GM23338 (cell line): Measurements from ENCODE around the gene AFP. TPM values are rescaled to one million over a fixed set of nuclear protein-coding genes. Genes with fewer than 3 reads are reported as not detected.

ENCODE experiments used
- ATAC-seq: fragments of 200-7000 bp; cut with Tn5 transposase; 3 replicates; pipeline ENCODE4 v1.9.1; 2020
- DNase-seq: peaks from one replicate; pipeline ENCODE4 v3.0.0-alpha.2; 2015; ENCODE audit warnings: low spot score
- H2AFZ ChIP-seq: fragments of 200-600 bp; sonication (generic); 2 replicates; pipeline ENCODE4 v1.8.0; 2016; ENCODE audit warnings: antibody characterized with exemption, mild to moderate bottlenecking, moderate library complexity
- H3F3A ChIP-seq: fragments of 200-600 bp; sonication (generic); replicated peaks from 2 replicates; pipeline ENCODE4 v1.8.0; 2017; ENCODE audit warnings: antibody characterized with exemption, mixed run types, low read depth
- H3K27ac ChIP-seq: fragments of 200-600 bp; sonication (generic); 2 replicates; pipeline ENCODE4 v1.6.1; 2016; ENCODE audit warnings: low read depth
- H3K27me3 ChIP-seq: fragments of 200-600 bp; sonication (generic); 2 replicates; pipeline ENCODE4 v1.8.0; 2016; ENCODE audit warnings: mild to moderate bottlenecking, mixed run types, moderate library complexity; ENCODE audit not compliant: insufficient read depth
- H3K36me3 ChIP-seq: fragments of 200-600 bp; sonication (generic); 2 replicates; pipeline ENCODE4 v1.8.0; 2016; ENCODE audit warnings: mild to moderate bottlenecking; ENCODE audit not compliant: insufficient read depth
- H3K4me1 ChIP-seq: fragments of 200-600 bp; sonication (generic); 2 replicates; pipeline ENCODE4 v1.8.0; 2016; ENCODE audit warnings: mild to moderate bottlenecking, moderate library complexity; ENCODE audit not compliant: insufficient read depth
- H3K4me2 ChIP-seq: fragments of 200-600 bp; sonication (generic); 2 replicates; pipeline ENCODE4 v1.7.1; 2017; ENCODE audit warnings: mixed run types
- H3K4me3 ChIP-seq: fragments of 200-600 bp; sonication (generic); 2 replicates; pipeline ENCODE4 v1.6.1; 2016; ENCODE audit warnings: mixed run types
- H3K79me2 ChIP-seq: fragments of 200-600 bp; sonication (generic); replicated peaks from 2 replicates; pipeline ENCODE4 v1.8.0; 2017; ENCODE audit warnings: mild to moderate bottlenecking; ENCODE audit not compliant: insufficient read depth
- H3K9me2 ChIP-seq: fragments of 200-600 bp; sonication (generic); 2 replicates; pipeline ENCODE4 v1.8.0; 2017; ENCODE audit not compliant: insufficient read depth
- H4K20me1 ChIP-seq: fragments of 200-600 bp; sonication (generic); replicated peaks from 2 replicates; pipeline ENCODE4 v1.8.0; 2017; ENCODE audit warnings: mild to moderate bottlenecking; ENCODE audit not compliant: insufficient read depth
- H3K27ac Mint-ChIP-seq: 2 replicates; pipeline ENCODE4 v1.8.0; 2020; ENCODE audit warnings: inconsistent platforms, mild to moderate bottlenecking, moderate library complexity, mixed read lengths
- H3K27me3 Mint-ChIP-seq: 3 replicates; pipeline ENCODE4 v1.8.0; 2022; ENCODE audit warnings: low read depth, mild to moderate bottlenecking, moderate library complexity, mixed read lengths, inconsistent platforms; ENCODE audit not compliant: insufficient read depth, poor library complexity
- H3K36me3 Mint-ChIP-seq: 3 replicates; pipeline ENCODE4 v1.8.0; 2021; ENCODE audit warnings: low read depth, mild to moderate bottlenecking, inconsistent platforms, moderate library complexity, mixed read lengths
- H3K4me1 Mint-ChIP-seq: 3 replicates; pipeline ENCODE4 v1.8.0; 2020; ENCODE audit warnings: mild to moderate bottlenecking, inconsistent platforms, mixed read lengths
- H3K4me3 Mint-ChIP-seq: 3 replicates; pipeline ENCODE4 v1.8.0; 2021; ENCODE audit warnings: moderate library complexity, mild to moderate bottlenecking, inconsistent platforms, mixed read lengths
- H3K9me3 Mint-ChIP-seq: 3 replicates; pipeline ENCODE4 v1.8.0; 2020; ENCODE audit warnings: moderate library complexity, mild to moderate bottlenecking, inconsistent platforms, mixed read lengths
- ETS1 ChIP-seq: IDR thresholded peaks from 2 replicates; pipeline ENCODE4 v1.6.1; 2016; ENCODE audit warnings: antibody characterized with exemption
- POLR2AphosphoS5 ChIP-seq: IDR thresholded peaks from 2 replicates; pipeline ENCODE4 v1.6.1; 2016; ENCODE audit warnings: antibody characterized with exemption, low read depth
- STAT1 ChIP-seq: IDR thresholded peaks from one replicate; pipeline ENCODE4 v1.6.1; 2016; ENCODE audit warnings: antibody characterized with exemption; ENCODE audit not compliant: unreplicated experiment
- ZNF462 ChIP-seq: fragments of 250-450 bp; sonication (Bioruptor Pico); IDR thresholded peaks from 2 replicates; pipeline ENCODE4 v1.5.0; 2020; ENCODE audit warnings: mild to moderate bottlenecking, moderate library complexity
- polyA plus RNA-seq: library from polyadenylated mRNA; unstranded; fragments of >200 nt; fragmentation: Nextera tagmentation; extraction: Ambion mirVana; gene quantifications from 2 replicates; pipeline ENCODE4 v1.2.1, GENCODE V29; 2016
- total RNA-seq: library from RNA; depleted of rRNA; stranded (reverse); fragments of >200 nt; shearing (Covaris generic); gene quantifications from 2 replicates; pipeline ENCODE4 v1.2.3, GENCODE V29; 2014

AFP gene
- total and polyA plus RNA-seq, 2 experiments from 2014 or later, result 4.0 to 17.3 TPM

GRCh38 chr4:73409978-73410548 lies 26.0 kb upstream of the AFP start:
- Histone ChIP-seq H4K20me1 (no peaks in the 10 kb centered on the region), H3K79me2 (no peaks in the 10 kb centered on the region), H3K36me3 (no peaks in the 10 kb centered on the region), H3K9me2 (no peaks in the 10 kb centered on the region), H2AFZ (no peak overlapping the region; the same call in 1 of the 2 replicates), H3K27me3 (no peaks in the 10 kb centered on the region), H3K27ac (no peak overlapping the region), H3K4me1 (peaks cover 12% of the 10 kb centered on the region), H3K4me3 (no peak overlapping the region), H3K4me2 (no peak overlapping the region), H3F3A (no peaks in the 10 kb centered on the region)
- DNase-seq (no peak), ATAC-seq (no peak)
- peaks cover 15% of the 10 kb centered on the region; the same call in 2 of the 3 replicates for H3K4me1 Mint-ChIP-seq
- no peak overlapping the region for H3K4me3 Mint-ChIP-seq
- no peaks in the 10 kb centered on the region for H3K9me3 Mint-ChIP-seq
- H3K36me3 Mint-ChIP-seq, result no peaks in the 10 kb centered on the region
- H3K27me3 Mint-ChIP-seq, result no peaks in the 10 kb centered on the region
- TF ChIP-seq POLR2AphosphoS5 (no peak), STAT1 (no peak), ZNF462 (no peak), ETS1 (no peak)
- H3K27ac Mint-ChIP-seq, result peak overlapping the region; percentile 20; the same call in 1 of the 2 replicates
